Type B pancreatic cell (in vitro differentiated cells): ENCODE data around the gene GABRA5. TPM values are rescaled to one million over a fixed set of nuclear protein-coding genes. Genes with fewer than 3 reads are reported as not detected.

Experiments used
- DNase-seq: peaks from one replicate; pipeline ENCODE4 v3.0.0; 2021; ENCODE audit warnings: mixed read lengths; ENCODE audit not compliant: unreplicated experiment; ENCODE audit errors: extremely low spot score
- H3K27ac Mint-ChIP-seq: 2 replicates; pipeline ENCODE4 v1.8.0; 2021; ENCODE audit warnings: mild to moderate bottlenecking, mixed read lengths
- H3K27me3 Mint-ChIP-seq: 2 replicates; pipeline ENCODE4 v1.8.0; 2021; ENCODE audit warnings: mixed read lengths
- H3K36me3 Mint-ChIP-seq: 2 replicates; pipeline ENCODE4 v1.8.0; 2021; ENCODE audit warnings: mixed read lengths
- H3K4me1 Mint-ChIP-seq: one replicate; pipeline ENCODE4 v1.8.0; 2021; ENCODE audit warnings: mixed read lengths; ENCODE audit not compliant: unreplicated experiment
- H3K4me3 Mint-ChIP-seq: 2 replicates; pipeline ENCODE4 v1.8.0; 2021; ENCODE audit warnings: mild to moderate bottlenecking, mixed read lengths
- H3K9me3 Mint-ChIP-seq: 2 replicates; pipeline ENCODE4 v1.8.0; 2021; ENCODE audit warnings: mixed read lengths
- CTCF ChIP-seq: fragments of 200-600 bp; sonication (generic); conservative IDR thresholded peaks from 2 replicates; pipeline ENCODE4 v1.5.0; 2021; ENCODE audit warnings: antibody characterized with exemption, mild to moderate bottlenecking
- total RNA-seq: library from RNA; stranded (reverse); gene quantifications from 2 replicates; pipeline ENCODE4 v1.2.1, GENCODE V29; 2021; ENCODE audit warnings: low replicate concordance

GABRA5 gene
- total RNA-seq, 1 donor from 2014 or later, result 3.1 TPM

GRCh38 chr15:26842391-26842790, 24.5 kb upstream of the GABRA5 start:
- H3K27ac Mint-ChIP-seq, result no peak overlapping the region
- peaks cover 18% of the 10 kb centered on the region for H3K27me3 Mint-ChIP-seq
- H3K4me1 Mint-ChIP-seq, result no peaks in the 10 kb centered on the region
- H3K9me3 Mint-ChIP-seq, result peaks cover 1% of the 10 kb centered on the region
- no peaks in the 10 kb centered on the region for H3K36me3 Mint-ChIP-seq
- H3K4me3 Mint-ChIP-seq, result no peak overlapping the region
- DNase-seq, result no peak
- no peak for TF ChIP-seq CTCF

GRCh38 chr15:26844901-26845300, 22.0 kb upstream of the GABRA5 start:
- H3K27ac Mint-ChIP-seq, result no peak overlapping the region
- H3K27me3 Mint-ChIP-seq, result peaks cover 16% of the 10 kb centered on the region
- no peaks in the 10 kb centered on the region for H3K4me1 Mint-ChIP-seq
- no peak for DNase-seq
- no peaks in the 10 kb centered on the region for H3K36me3 Mint-ChIP-seq
- H3K9me3 Mint-ChIP-seq, result peaks cover 5% of the 10 kb centered on the region
- H3K4me3 Mint-ChIP-seq, result no peak overlapping the region
- TF ChIP-seq CTCF, result no peak

DNA sequence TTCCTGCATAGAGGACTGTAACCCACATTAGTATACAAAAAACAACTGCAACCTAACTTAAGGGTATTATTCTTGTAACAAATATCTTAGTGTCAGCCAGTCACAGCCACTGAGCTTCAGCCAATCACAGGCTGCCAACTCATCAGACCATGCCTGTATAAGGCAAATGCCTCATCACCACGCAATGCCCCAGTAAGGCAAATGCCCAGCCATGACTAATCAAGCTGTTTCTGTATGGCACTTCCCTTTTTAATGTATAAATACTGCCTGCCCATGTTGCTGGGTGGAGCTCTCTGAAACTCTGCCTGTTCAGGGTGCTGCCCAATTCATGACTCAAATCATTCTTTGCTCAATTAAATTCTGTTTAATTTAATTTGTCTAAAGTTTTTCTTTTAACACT, 18.4 kb upstream of the GABRA5 start:
- H3K27ac Mint-ChIP-seq, result no peak overlapping the region
- H3K9me3 Mint-ChIP-seq, result peaks cover 5% of the 10 kb centered on the region
- H3K27me3 Mint-ChIP-seq, result peaks cover 3% of the 10 kb centered on the region
- TF ChIP-seq CTCF, result no peak
- H3K4me3 Mint-ChIP-seq, result no peak overlapping the region
- no peaks in the 10 kb centered on the region for H3K4me1 Mint-ChIP-seq
- no peaks in the 10 kb centered on the region for H3K36me3 Mint-ChIP-seq
- no peak for DNase-seq

GRCh38 chr15:26850161-26850560, 16.7 kb upstream of the GABRA5 start:
- peaks cover 5% of the 10 kb centered on the region for H3K9me3 Mint-ChIP-seq
- no peak overlapping the region for H3K4me3 Mint-ChIP-seq
- H3K27me3 Mint-ChIP-seq, result peaks cover 3% of the 10 kb centered on the region
- no peak for TF ChIP-seq CTCF
- no peak for DNase-seq
- no peaks in the 10 kb centered on the region for H3K36me3 Mint-ChIP-seq
- H3K27ac Mint-ChIP-seq, result no peak overlapping the region
- no peaks in the 10 kb centered on the region for H3K4me1 Mint-ChIP-seq

DNA sequence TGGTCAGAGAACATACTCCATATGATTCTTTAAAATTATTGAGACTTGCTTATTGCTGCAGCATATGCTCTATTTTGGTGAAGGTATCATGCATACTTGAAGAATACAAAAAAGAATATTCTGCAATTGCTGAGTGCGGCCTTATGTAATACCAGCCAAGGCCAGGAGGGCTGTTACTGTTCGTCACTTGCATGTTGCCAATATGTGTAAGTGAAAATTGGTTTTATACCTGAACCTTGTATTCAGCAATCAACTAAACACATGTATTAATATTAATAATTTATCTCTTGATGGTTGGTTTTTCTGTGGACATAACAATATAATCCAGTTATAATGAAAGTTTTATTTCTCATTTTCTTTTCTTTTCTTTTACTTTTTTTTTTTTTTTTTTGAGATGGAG, 13.9 kb upstream of the GABRA5 start:
- H3K9me3 Mint-ChIP-seq, result peaks cover 3% of the 10 kb centered on the region
- no peaks in the 10 kb centered on the region for H3K36me3 Mint-ChIP-seq
- H3K4me3 Mint-ChIP-seq, result no peak overlapping the region
- TF ChIP-seq CTCF, result peak; percentile 63
- H3K27me3 Mint-ChIP-seq, result peaks cover 5% of the 10 kb centered on the region
- DNase-seq, result no peak
- H3K4me1 Mint-ChIP-seq, result no peaks in the 10 kb centered on the region
- H3K27ac Mint-ChIP-seq, result no peak overlapping the region

- no peaks in the 10 kb centered on the region for H3K4me1 Mint-ChIP-seq
- H3K36me3 Mint-ChIP-seq, result no peaks in the 10 kb centered on the region
- H3K4me3 Mint-ChIP-seq, result no peak overlapping the region
- no peak for DNase-seq
- no peaks in the 10 kb centered on the region for H3K9me3 Mint-ChIP-seq
- H3K27me3 Mint-ChIP-seq, result peaks cover 3% of the 10 kb centered on the region
- TF ChIP-seq CTCF, result no peak
- no peak overlapping the region for H3K27ac Mint-ChIP-seq
These were observed 12.4 kb upstream of the GABRA5 start for GRCh38 chr15:26854435-26854834.
